Measurements from ENCODE around the gene DCAF11.

- TF ChIP-seq GATA3 (IDR thresholded peaks at IDR 0.05; ENCODE audit: low read depth, low read length) (no peak), GATA2 (IDR thresholded peaks at IDR 0.05; ENCODE audit: low read depth, low read length) (no peak)
Measured at GRCh38 chr14:24094841-24095270, 19.7 kb upstream of the DCAF11 start.
